K562 (cell line): ENCODE data around the gene SEPTIN1. TPM values are rescaled to one million over a fixed set of nuclear protein-coding genes. Genes with fewer than 3 reads are reported as not detected.

ENCODE experiments used
- ARHGAP35 ChIP-seq: fragments of 450-650 bp; IDR thresholded peaks from 2 replicates; pipeline ENCODE4 v1.6.1; 2018; ENCODE audit not compliant: partially characterized antibody
- FOXP1 ChIP-seq: sonication (generic); formaldehyde crosslinking; IDR thresholded peaks from 2 replicates; pipeline ENCODE4 v1.8.0; 2022; ENCODE audit warnings: mild to moderate bottlenecking, missing genetic modification reagents
- JUNB ChIP-seq: fragments of 450-650 bp; formaldehyde crosslinking; conservative IDR thresholded peaks from 2 replicates; pipeline ENCODE4 v1.4.0; 2020; ENCODE audit warnings: mild to moderate bottlenecking
- KDM2B ChIP-seq: fragments of 250-450 bp; sonication (Bioruptor Pico); IDR thresholded peaks from 2 replicates; pipeline ENCODE4 v1.8.0; 2021; ENCODE audit warnings: mild to moderate bottlenecking, moderate library complexity
- NCOA1 ChIP-seq: fragments of 450-650 bp; IDR thresholded peaks from 2 replicates; pipeline ENCODE4 v1.6.1; 2016; ENCODE audit warnings: low read depth
- POLR2A ChIP-seq: fragments of 450-650 bp; conservative IDR thresholded peaks from 2 replicates; pipeline ENCODE4 v1.6.1; 2016
- RAD51 ChIP-seq: fragments of 450-650 bp; IDR thresholded peaks from 2 replicates; pipeline ENCODE4 v1.7.1; 2016; ENCODE audit warnings: low read depth, mild to moderate bottlenecking, borderline replicate concordance
- SNIP1 ChIP-seq: fragments of 450-650 bp; IDR thresholded peaks from 2 replicates; pipeline ENCODE4 v1.7.1; 2017; ENCODE audit warnings: low read depth, mild to moderate bottlenecking
- TAF9B ChIP-seq: fragments of 450-650 bp; IDR thresholded peaks from 2 replicates; pipeline ENCODE4 v1.6.1; 2018; ENCODE audit warnings: mild to moderate bottlenecking; ENCODE audit not compliant: partially characterized antibody
- TCF3 ChIP-seq: sonication (generic); formaldehyde crosslinking; IDR thresholded peaks from 2 replicates; pipeline ENCODE4 v1.4.0; 2020; ENCODE audit warnings: mild to moderate bottlenecking, missing genetic modification reagents
- TCF7 ChIP-seq: sonication (generic); IDR thresholded peaks from 2 replicates; pipeline ENCODE4 v1.6.1; 2016; ENCODE audit warnings: antibody characterized with exemption, borderline replicate concordance
- THRAP3 ChIP-seq: fragments of 450-650 bp; IDR thresholded peaks from 2 replicates; pipeline ENCODE4 v1.6.1; 2016; ENCODE audit warnings: mild to moderate bottlenecking, inconsistent platforms, borderline replicate concordance
- TSC22D4 ChIP-seq: fragments of 450-650 bp; IDR thresholded peaks from 2 replicates; pipeline ENCODE4 v1.6.1; 2016; ENCODE audit warnings: missing genetic modification characterization, missing biosample characterization, control low read depth
- polyA plus RNA-seq, 8 experiments: library from polyadenylated mRNA; depleted of rRNA in 4 of 8; stranded (reverse) in 5 of 8; unstranded in 3 of 8; fragments of >200 nt; fragmentation: Nextera tagmentation in 2 of 8; fragmentation: Illumina TruSeq in 1 of 8; extraction: Ambion mirVana in 2 of 8; extraction: Trizol in 1 of 8; gene quantifications; 2 replicates each; pipeline versions ENCODE4 v1.2.1 to v1.2.3, GENCODE V29; 2011 to 2014; ENCODE audit warnings: inconsistent platforms in 1 of 8, missing spikeins in 1 of 8
- total RNA-seq, 7 experiments: library from RNA; depleted of rRNA in 6 of 7; stranded (reverse); fragments of >200 nt in 6 of 7; fragmentation: Illumina TruSeq in 2 of 7; extraction: Trizol in 2 of 7; gene quantifications; 2 replicates each; pipeline versions ENCODE4 v1.2.1 to v1.2.3, GENCODE V29; 2011 to 2021; ENCODE audit warnings: low replicate concordance in 1 of 7
- TF ChIP-seq, protein P1 (sequence below): fragments of 250-450 bp; sonication (Bioruptor Pico); IDR thresholded peaks from 2 replicates; pipeline ENCODE4 v1.4.0; 2020; ENCODE audit warnings: mild to moderate bottlenecking
- TF ChIP-seq, protein P2 (sequence below): fragments of 450-650 bp; IDR thresholded peaks from 2 replicates; pipeline ENCODE4 v1.6.1; 2018; ENCODE audit not compliant: partially characterized antibody
- TF ChIP-seq, protein P3 (sequence below): fragments of 450-650 bp; IDR thresholded peaks from 2 replicates; pipeline ENCODE4 v1.6.1; 2017; ENCODE audit warnings: antibody characterized with exemption
- TF ChIP-seq, protein P4 (sequence below): fragments of 450-650 bp; IDR thresholded peaks from one replicate; pipeline ENCODE4 v1.6.1; 2018; ENCODE audit warnings: mild to moderate bottlenecking, moderate library complexity; ENCODE audit not compliant: partially characterized antibody
- TF ChIP-seq, protein P5 (sequence below): sonication (generic); formaldehyde crosslinking; IDR thresholded peaks from 2 replicates; pipeline ENCODE4 v1.8.1; 2023; ENCODE audit warnings: mild to moderate bottlenecking, missing genetic modification reagents, moderate library complexity

Gene SEPTIN1
- total and polyA plus RNA-seq, 9 of the 15 experiments (the other 6 are each of a cell fraction or from before 2014, with no cell fraction given) = 0.23 to 5.6 (median 1.7) TPM; not detected in 1

DNA sequence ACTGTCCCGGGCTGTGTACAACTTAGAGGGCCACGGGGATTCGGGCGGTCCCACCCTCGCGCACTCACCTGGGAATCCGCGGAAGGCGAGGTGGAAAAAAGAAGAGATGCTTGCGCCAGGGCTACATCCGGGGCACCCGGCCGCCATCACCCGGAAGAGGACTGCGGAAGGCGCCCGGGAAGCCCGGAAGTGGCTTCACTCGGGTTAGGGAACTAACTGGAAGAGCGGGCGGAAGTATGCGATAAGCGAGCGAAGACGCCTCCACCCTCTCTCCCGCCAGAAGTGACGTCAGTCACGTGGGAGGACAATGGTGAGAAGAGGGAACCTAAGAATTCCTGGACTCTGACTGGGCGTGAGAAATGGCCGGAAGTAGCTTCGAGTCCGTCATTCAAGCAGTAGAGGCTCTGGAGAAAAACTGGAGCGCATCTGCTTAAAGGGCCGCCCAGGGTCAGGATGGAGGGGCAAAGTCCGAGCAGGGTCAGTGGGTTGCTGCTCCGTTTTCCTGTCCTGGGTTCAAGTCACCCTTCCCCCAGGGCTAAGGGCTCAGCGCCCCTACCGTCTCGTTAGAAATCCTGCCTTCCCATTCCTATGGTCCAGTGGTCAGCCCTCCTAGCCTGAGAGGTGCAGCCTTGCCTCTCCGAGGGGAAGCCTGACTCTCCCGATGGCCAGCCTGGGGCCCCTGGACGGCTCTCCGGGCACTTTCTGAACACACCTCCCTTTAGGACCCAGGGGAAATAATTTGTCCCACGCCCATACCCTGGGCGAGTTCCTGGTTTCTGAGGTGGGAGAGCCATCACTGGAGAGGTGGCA is 27.0 kb downstream of the SEPTIN1 start, which contains the start of gene CD2BP2 (continued):
- TF ChIP-seq POLR2A = peak; percentile 82
- TF ChIP-seq, protein P1, sequence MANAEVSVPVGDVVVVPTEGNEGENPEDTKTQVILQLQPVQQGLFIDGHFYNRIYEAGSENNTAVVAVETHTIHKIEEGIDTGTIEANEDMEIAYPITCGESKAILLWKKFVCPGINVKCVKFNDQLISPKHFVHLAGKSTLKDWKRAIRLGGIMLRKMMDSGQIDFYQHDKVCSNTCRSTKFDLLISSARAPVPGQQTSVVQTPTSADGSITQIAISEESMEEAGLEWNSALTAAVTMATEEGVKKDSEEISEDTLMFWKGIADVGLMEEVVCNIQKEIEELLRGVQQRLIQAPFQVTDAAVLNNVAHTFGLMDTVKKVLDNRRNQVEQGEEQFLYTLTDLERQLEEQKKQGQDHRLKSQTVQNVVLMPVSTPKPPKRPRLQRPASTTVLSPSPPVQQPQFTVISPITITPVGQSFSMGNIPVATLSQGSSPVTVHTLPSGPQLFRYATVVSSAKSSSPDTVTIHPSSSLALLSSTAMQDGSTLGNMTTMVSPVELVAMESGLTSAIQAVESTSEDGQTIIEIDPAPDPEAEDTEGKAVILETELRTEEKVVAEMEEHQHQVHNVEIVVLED (CRISPR knock-in tag) = peak; percentile 54
- TF ChIP-seq JUNB (CRISPR knock-in tag) = peak; percentile 44; the same call in 1 of the 2 replicates
- TF ChIP-seq, protein P2, sequence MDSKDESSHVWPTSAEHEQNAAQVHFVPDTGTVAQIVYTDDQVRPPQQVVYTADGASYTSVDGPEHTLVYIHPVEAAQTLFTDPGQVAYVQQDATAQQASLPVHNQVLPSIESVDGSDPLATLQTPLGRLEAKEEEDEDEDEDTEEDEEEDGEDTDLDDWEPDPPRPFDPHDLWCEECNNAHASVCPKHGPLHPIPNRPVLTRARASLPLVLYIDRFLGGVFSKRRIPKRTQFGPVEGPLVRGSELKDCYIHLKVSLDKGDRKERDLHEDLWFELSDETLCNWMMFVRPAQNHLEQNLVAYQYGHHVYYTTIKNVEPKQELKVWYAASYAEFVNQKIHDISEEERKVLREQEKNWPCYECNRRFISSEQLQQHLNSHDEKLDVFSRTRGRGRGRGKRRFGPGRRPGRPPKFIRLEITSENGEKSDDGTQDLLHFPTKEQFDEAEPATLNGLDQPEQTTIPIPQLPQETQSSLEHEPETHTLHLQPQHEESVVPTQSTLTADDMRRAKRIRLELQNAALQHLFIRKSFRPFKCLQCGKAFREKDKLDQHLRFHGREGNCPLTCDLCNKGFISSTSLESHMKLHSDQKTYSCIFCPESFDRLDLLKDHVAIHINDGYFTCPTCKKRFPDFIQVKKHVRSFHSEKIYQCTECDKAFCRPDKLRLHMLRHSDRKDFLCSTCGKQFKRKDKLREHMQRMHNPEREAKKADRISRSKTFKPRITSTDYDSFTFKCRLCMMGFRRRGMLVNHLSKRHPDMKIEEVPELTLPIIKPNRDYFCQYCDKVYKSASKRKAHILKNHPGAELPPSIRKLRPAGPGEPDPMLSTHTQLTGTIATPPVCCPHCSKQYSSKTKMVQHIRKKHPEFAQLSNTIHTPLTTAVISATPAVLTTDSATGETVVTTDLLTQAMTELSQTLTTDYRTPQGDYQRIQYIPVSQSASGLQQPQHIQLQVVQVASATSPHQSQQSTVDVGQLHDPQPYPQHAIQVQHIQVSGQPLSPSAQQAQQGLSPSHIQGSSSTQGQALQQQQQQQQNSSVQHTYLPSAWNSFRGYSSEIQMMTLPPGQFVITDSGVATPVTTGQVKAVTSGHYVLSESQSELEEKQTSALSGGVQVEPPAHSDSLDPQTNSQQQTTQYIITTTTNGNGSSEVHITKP = peak; percentile 45
- TF ChIP-seq FOXP1 = peak; percentile 36; the same call in 1 of the 2 replicates
- TF ChIP-seq, protein P3, sequence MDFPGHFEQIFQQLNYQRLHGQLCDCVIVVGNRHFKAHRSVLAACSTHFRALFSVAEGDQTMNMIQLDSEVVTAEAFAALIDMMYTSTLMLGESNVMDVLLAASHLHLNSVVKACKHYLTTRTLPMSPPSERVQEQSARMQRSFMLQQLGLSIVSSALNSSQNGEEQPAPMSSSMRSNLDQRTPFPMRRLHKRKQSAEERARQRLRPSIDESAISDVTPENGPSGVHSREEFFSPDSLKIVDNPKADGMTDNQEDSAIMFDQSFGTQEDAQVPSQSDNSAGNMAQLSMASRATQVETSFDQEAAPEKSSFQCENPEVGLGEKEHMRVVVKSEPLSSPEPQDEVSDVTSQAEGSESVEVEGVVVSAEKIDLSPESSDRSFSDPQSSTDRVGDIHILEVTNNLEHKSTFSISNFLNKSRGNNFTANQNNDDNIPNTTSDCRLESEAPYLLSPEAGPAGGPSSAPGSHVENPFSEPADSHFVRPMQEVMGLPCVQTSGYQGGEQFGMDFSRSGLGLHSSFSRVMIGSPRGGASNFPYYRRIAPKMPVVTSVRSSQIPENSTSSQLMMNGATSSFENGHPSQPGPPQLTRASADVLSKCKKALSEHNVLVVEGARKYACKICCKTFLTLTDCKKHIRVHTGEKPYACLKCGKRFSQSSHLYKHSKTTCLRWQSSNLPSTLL = no peak
- TF ChIP-seq, protein P4, sequence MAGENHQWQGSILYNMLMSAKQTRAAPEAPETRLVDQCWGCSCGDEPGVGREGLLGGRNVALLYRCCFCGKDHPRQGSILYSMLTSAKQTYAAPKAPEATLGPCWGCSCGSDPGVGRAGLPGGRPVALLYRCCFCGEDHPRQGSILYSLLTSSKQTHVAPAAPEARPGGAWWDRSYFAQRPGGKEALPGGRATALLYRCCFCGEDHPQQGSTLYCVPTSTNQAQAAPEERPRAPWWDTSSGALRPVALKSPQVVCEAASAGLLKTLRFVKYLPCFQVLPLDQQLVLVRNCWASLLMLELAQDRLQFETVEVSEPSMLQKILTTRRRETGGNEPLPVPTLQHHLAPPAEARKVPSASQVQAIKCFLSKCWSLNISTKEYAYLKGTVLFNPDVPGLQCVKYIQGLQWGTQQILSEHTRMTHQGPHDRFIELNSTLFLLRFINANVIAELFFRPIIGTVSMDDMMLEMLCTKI = no peak
- TF ChIP-seq TCF3 (CRISPR knock-in tag) = peak; percentile 44; the same call in 1 of the 2 replicates
- no peak for TF ChIP-seq ARHGAP35
- TF ChIP-seq, protein P5, sequence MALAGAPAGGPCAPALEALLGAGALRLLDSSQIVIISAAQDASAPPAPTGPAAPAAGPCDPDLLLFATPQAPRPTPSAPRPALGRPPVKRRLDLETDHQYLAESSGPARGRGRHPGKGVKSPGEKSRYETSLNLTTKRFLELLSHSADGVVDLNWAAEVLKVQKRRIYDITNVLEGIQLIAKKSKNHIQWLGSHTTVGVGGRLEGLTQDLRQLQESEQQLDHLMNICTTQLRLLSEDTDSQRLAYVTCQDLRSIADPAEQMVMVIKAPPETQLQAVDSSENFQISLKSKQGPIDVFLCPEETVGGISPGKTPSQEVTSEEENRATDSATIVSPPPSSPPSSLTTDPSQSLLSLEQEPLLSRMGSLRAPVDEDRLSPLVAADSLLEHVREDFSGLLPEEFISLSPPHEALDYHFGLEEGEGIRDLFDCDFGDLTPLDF (CRISPR knock-in tag) = peak; percentile 88
- no peak for TF ChIP-seq KDM2B (CRISPR knock-in tag)
- peak; percentile 83 for TF ChIP-seq TAF9B
- TF ChIP-seq NCOA1 = peak; percentile 43; the same call in 1 of the 2 replicates
- TF ChIP-seq TCF7 = peak; percentile 46; the same call in 1 of the 2 replicates
- no peak for TF ChIP-seq THRAP3
- no peak for TF ChIP-seq SNIP1
- TF ChIP-seq TSC22D4 (tag) = no peak
- TF ChIP-seq RAD51 = peak; percentile 96
